Measurements from ENCODE around the gene CTBP2.
A peak's percentile ranks its signal among the peaks of the same experiment; 100 is the strongest.
"Not testable (repeated sequence)": the region's sequence is repeated elsewhere in the genome, so short reads cannot be mapped to it uniquely, and the experiment has no call there.

CTBP2 gene

DNA sequence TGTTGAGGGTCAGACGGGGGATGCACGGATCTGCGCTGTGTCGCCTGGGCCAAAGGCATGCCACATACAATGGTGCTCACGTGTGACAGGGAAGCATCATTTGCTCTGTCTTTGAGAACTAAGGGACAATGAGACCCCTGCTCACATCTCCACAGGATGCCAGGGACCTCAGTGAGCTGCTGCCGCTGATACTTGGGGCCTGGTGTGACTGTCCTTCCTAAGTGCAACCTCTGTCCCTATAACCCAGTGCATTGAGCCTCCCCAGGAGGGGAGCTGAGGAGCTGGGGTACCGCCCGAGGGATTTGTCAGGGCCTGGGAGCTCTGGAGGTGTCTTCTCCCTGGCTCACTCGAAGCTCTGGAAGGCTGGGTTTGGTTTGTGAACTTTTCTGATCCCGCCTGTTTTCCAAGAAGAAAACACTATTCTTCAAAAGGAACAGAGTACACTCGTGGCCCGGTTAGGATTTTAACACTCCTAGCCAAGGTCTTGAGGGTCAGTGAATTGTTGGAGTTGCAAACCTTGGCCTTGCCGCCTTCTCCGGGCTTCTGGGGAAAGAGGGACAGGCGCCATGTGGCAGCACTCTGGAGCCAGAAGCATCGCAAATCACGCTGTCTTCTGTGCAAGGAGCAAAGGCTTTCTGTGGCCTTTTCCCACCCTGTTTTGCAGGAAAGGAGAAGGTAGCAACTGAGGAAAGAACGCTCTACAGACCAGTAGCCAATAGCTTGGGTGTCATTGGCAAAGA lies 26.2 kb upstream of the CTBP2 start:
- DNase-seq: no peak

DNA sequence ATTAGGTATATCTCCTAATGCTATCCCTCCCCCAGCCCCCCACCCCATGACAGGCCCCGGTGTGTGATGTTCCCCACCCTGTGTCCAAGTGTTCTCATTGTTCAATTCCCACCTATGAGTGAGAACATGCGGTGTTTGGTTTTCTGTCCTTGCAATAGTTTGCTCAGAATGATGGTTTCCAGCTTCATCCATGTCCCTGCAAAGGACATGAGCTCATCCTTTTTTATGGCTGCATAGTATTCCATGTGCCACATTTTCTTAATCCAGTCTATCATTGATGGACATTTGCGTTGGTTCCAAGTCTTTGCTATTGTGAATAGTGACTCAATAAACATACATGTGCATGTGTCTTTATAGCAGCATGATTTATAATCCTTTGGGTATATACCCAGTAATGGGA lies 18.7 kb upstream of the CTBP2 start:
- not testable (repeated sequence) for DNase-seq

DNA sequence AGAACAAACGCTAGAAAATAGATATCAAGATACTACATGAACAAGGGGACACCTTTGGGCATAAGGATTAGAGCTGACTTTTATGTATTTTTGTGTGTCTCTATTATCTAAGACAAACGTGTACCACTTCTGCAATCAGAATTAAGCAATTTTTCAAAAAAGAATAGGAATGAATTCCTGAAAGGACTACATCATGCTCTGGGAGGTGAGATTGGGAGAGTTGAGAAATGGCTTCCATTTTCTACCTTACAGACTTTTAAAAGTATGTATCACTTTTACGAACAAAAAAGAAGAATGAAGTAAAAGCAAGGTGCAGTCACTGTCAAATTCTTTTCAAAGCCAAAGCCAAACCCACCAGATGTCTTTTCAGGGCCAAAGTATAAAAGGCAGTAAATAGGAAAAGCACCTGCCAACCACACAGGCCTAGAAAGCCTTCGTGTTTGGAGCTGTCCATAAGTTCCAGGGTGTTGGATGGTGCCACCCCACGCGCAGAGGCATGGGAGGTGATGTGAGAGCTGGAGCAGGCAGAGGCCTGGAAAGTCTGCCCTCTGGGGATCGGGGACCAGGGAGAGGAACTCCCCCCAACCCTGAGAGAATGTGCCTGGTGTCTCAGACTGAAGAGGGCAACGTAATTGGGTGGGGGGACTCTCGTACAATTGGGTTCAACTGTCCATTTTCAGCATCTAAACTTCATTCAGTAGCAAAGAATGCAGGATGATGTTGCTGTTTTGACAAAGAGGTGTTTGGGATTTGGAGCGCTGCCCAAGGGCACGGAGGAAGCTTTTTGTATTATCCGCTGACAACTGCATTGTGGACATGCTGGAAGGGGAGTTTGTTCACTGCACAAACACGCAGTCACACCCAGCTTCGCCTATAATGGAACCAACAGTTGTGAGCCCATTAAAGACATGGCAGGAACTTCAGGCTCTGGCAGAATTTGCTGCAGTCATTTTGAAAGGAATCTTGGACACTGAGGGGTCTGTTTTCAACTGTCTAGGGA lies 17.6 kb upstream of the CTBP2 start:
- DNase-seq: no peak

DNA sequence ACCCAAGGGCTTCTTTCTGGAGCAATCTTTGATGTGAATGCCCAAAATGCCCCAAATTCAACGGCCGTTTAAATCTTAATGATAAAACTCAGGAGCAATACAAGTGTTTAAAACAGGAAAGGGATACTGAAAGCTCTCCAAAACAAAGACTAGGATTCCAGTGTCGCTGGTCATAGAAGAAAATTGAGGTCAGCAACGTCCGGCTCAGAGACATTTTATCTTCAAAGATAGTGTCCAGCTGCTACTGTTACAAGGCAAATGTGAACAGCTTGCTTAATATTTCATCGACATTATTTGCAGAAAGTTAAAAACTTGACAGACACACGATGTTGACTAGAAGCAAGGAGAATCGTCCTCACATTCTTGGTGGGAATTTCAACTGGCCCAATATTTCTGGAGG lies 15.4 kb upstream of the CTBP2 start:
- no peak for DNase-seq

DNA sequence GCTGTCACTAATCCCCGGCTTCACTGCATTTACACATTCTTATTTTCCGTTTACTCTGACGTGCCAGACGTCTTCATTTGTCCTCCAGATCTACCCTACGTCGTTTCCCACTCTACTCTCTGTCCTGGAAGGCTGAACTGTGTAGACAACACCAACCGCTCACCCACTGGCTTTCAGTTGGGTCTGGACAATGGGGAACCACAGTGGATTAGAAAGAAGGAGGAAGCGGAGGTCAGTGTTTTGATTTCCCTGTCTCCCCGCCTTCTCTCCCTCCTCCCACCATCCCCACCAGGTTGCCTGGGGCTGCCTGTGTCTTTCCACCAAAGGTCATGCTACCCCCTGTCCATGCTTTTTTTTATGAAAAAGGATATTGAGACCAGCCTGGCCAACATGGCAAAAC lies 14.0 kb upstream of the CTBP2 start:
- DNase-seq: no peak

DNA sequence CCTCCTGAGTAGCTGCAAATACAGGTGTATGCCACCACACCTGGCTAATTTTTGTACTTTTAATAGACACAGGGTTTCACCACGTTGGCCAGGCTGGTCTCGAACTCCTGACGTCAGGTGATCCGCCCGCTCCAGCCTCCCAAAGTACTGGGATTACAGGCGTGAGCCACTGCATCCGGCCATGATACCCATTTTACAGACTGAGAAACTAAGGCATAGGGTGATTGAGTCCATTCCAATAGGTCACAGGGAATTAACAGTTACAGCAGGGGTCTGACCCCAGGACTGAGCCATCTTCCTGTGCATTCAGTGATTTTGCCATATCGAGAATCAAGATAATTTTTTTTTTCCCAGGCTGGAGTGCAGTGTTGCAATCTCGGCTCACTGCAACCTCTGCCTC lies 12.3 kb upstream of the CTBP2 start:
- DNase-seq: no peak

DNA sequence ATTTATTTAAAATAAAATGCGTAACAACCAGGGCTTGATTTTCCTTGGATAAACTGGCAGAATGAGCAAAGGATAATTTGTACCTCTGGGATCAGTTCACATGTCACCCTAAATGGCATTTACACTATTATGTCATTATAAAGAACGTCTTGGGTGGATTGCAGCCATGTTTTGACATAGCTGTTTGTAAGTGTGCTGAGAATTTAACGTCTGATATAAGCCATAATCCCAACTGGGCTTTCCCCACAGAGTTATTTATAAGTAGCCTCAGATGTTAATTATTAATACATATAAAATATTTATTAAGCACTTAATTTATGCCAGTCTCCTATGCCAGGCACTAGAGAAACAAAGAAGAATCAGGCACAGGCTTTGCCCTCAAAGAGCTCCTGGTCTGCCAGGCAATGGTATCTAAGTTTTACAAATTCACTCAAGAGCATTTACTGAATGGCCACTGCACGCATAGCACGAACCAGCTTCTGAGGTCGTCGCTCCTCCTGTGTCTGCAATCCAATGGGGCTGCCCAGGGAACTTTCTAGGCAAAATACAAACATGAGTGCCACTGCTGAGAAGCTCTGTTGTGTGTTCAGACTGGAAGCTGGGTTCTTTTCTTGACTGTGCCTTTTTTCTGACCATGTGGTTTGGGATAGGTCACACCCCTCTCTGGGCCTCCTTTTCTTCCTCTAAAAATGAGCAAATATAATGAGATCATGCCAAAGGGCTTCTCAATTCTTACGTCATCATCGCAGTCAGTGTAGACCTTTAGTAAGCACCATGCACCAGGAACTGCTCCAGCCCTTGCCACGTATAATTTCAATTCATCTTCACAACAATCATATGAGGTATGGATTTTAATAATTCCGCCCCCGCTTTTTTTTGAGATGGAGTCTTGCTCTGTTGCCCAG lies 11.3 kb upstream of the CTBP2 start:
- no peak for DNase-seq

DNA sequence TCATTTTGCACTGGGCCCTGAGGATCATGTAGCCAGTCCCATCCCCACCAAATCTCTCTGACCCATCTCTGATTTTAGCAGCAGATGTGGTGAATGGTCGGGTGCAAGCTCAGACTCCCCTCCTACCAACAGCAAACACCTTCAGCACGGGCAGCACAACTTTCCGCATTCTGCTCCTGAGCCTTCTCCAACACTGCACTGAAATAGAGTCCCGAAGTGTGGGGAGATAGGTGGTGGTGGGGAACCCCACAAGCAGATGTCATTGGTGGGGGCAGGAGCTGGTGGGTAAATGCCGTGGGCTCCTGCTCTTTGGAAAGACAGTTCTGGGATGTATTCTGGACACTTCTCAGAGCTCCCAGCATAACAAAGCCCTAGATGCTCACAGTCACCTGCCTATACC lies 9.6 kb upstream of the CTBP2 start:
- DNase-seq: no peak

DNA sequence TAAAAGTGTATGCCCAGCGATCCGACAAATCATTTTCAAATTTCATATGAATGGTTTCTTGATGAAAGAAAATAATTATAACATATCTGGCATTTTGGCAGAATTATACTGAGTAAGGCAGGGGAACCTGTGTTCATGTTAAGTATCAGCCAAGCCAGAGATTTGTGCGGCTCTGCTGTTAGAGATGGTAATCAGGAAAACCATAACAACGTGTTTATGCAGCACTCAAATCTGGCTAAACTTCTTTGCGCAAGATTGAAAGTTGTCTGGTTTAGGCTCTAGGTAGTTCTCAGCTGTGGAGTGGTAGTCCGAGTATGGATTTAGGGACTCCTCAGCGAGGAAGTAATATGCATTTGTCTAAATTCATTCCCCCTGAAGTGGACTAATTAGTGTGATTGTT lies 8.9 kb upstream of the CTBP2 start:
- no peak for DNase-seq

DNA sequence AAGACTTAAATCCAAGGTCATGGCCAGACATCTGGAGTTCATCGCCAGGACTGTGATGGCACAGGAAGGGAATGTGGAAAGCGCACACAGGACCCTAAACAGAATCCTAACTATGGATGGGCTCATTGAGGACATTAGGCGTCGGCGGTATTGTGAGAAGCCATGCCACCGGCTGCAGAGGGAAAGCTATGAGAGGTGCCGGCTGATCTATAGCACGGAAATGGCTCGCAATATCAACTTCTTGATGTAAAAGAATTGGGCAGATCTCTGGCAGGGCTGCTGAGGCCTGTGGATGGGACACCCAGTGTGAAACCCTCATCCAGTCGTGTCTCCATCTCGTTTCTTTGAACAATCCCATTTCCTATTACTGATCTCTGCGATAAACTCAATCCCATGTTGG lies 6.3 kb upstream of the CTBP2 start:
- DNase-seq: no peak

DNA sequence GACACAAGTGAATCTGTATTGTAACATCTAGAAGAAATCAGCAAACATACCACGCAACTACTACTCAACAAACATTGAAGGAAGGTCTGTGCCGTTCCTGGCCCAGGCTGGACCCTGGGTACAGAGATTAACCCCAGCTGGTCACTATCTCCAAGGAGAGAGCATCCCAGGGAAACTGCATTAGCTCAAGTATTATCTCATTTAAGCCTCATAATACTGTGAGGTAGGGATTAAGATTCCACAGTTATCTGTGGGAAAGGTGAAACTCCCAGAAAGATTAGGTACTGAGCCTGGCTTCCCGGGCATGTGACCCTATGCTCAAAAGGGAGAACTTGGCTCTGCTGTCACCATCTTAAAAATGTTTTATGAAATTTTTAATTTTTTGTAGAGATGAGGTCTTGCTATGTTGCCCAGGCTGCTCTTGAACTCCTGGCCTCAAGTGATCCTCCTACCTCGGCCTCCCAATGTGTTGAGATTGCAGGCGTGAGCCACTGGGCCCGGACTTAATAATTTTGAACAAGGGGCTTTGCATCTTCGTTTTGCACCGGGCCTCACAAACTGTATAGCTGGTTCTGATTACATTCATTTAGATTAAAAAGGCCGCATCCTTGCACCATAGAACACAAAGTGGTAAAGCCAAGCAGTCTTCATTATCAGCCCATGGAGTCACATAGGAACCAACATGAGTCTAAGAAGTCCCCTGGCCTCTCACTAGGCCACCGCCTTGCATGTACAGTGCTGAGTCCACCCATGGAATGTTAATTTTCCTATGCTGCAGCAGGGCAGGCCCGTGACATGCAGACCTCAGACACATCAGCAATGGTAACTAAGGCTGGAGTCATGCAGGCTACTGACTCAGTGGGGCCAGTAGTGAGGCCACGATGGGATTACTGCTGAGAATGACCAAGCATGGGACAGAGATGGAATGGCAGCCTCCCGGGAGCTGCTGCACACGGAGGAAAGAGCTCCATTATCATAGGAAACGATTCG lies 5.5 kb upstream of the CTBP2 start:
- DNase-seq: no peak

DNA sequence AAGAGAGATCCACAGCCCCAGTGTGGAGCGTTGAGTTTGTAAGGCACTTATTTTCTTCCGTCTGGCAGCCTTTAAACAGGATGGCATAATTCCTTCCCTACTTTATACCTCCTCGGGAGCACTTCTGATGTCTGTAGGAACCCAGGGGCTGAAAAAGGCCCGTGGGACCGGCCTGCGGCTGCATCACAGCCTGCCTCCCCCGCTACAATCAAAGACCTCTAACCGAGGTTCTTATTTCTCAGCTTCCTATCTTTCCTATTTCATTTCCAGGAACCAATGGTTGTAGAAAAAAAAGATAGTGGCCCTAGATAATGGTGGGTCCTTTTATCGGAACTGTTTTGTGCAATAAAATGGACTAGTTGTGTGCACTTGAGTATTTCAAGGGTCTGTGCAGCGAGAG lies 4.1 kb upstream of the CTBP2 start:
- DNase-seq: no peak

DNA sequence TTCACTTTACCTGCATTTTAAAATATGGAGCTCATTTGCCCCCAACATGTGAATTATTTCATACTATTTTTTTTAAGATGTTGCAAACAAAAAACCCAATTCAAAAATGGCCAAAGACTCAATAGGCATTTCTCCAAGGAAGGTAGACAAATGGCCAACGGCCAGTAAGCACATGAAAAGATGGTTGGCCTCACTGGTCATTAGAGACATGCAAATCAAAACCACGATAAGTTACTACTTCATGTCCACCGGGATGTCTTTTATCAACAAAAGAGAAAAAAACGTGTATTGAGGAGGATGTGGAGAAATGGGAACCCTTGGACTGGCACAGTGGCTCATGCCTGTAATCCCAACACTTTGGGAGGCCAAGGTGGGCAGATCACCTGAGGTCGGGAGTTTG lies 3.4 kb upstream of the CTBP2 start:
- DNase-seq: no peak

DNA sequence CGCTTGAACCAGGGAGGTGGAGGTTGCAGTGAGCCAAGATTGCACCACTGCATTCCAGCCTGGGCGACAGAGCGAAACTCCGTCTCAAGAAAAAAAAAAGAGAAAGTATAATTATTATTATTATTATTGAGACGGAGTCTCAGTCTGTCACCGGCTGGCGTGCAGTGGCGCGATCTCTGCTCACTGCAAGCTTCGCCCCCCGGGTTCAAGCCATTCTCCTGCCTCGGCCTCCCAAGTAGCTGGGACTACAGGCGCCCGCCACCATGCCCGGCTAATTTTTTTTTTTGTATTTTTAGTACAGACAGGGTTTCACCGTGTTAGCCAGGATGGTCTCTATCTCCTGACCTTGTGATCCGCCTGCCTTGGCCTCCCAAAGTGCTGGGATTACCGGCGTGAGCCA lies 2.9 kb upstream of the CTBP2 start:
- not testable (repeated sequence) for DNase-seq

DNA sequence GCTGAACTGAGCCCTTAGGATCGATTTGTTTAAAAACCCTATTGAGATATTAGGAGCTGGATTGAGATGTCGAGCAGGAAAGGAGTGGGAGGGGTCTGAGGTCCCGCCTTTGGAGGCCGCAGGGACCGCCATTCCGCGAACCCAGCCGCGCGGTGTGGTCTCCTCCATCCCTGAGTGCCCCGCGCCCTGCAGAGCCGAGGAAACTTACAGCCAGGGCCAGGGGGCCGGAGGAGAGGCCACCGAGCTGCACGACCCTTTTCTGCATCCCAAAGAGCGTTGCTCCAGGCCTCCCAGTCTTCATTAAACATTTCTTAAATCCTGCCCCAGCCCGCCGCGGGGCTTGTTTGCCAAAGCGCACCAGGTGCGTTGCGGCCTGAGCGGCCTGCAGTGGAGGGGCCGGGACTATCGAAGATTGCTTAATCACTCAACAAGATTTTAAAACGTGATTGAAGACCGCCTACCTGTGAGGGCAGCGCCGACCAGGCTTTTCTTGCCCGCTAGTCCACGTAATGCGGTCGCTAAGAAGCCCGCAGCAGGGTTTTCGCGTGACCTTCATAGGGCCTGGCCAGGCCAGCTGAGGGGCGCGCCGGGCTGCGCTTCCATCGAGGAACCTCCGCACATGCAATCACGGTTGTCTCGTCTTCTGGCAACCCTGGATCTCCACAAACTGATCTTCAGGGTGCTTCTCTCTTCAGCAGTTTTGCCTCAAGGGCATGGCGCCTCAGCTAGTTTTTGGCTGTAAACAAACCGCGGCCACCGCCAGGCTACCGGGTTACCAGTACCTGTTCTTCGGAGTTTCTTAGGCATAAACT lies 2.0 kb upstream of the CTBP2 start:
- DNase-seq: no peak

DNA sequence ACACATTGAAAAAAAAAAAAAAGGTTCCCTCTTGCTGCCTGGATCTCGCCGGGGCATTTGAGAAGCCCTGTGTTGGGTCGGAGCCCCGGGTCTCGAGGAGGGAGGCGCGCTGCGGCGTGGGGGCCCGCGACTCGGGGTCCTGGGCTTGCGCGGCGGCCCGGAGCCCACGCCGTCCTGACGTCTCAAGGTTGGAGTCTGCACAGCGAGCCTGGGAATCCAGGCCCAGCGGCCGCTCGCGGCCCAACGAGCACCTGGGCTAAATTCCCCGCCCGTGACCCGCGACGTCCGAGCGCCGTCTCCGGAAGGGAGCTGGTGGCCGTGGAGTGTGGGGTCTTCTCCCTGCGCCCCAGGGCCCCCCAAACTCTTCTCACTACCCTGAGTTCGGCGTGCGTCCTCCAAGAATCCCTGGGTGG lies 1.4 kb upstream of the CTBP2 start:
- no peak for DNase-seq

DNA sequence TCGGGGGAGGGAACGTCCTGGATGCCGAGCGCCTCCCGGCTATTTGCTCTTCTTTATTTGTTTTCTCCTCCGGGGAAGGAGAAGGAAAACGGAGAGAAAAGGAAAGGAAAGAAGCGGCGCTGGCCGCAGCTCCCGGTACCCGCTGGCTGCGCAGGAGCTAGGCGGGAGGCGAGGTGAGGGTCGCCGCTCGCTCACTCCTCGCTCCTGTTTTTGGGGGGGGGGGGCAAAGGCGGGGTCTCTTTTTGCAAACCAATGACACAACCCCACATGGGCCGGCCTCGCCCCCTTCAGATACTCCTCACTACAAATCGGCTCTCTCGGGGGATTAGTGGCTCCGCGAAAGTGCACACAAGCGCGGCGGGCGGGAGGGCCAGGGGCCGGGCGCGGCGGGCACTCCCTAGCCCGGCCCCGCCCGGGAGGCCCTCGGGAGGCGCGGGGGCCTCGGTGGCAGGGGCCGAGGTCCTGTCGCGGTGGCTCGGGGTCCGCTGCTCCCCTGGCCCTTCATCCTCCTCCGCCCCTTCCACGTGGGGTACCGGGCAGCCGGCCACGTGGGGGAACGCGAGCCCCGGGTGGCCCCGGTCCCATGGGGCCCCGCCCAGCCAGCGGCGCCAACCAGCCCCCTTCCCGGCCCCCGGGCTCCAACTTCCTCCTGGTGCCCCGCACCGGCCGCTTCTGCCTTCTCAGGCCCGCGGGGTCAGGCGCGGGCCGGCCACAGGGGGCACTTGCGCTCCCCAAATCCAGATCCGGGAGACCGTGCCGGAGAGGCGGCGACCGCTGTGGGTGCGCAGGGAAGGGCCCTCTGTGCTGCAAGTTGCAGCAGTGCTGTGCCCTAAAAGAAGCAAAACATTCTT lies 718 bp upstream of the CTBP2 start:
- peak; percentile 16 for DNase-seq

DNA sequence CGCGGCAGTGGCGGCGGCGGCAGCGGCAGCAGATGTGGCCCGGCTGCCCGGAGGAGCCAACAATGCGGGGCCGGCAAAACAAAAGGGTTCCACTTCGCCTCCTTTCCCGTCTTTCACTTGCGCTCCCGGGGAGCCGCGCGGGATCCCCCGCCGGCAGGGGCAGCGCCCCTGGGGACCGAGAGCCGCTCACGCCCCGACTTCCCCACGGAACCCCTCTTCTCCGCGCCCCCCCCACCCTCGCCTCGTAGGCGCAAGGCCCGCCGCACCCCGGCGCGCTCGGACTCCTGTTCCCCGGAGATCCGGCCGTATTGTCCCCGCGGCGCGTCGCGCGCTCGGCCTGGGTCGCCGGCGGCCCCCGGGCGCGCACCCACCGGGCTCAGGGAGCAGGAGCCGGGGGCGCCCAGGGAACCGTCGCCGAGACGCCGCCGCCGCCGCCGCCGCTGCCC lies 854 bp downstream of the CTBP2 start:
- no peak for DNase-seq

DNA sequence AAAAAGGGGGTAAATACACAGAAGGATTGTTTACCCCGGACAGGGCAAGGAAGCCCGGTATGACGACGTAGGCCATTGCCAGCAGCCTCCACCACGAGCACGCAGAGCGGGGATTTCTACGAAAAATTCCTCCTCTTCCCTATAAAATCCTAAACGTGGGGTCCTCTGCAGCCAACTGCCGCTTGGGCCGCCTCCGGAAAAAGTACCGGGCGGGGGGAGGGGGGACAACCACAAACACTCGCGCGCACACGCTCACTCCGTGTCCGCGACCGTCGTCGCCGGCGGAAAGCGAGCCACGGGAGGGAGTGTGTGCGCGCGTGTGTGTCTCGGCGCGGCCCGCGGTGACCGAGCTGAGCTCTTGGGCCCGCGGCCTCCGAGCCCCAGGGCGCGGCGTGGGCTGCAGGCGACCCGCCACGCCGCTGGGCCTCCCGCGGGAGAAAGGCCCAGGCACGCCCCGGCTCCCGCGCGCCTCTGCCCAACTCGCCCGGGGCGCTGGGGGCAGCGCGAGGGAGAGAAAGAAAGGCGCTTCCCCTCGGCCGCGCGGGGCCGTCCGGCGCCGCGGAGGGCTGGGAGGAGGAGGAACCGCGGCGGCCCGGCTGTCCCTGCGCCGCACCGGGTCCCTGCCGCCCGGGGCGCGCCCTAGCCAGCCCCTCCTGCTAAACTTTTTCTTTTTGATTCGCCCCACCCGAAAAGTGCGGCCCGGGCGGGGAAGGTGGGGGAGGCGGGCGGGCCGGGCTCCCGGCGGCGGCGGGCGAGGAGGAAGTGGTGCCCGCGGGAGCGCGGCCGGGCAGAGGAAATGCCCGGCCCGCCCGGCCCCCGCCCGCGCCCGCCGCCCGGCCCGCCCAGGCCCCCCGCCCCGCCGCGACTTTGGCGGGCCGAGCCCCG lies 1.5 kb downstream of the CTBP2 start:
- DNase-seq: no peak
